ENCODE measurements around the gene C5.

The C5 gene

DNA sequence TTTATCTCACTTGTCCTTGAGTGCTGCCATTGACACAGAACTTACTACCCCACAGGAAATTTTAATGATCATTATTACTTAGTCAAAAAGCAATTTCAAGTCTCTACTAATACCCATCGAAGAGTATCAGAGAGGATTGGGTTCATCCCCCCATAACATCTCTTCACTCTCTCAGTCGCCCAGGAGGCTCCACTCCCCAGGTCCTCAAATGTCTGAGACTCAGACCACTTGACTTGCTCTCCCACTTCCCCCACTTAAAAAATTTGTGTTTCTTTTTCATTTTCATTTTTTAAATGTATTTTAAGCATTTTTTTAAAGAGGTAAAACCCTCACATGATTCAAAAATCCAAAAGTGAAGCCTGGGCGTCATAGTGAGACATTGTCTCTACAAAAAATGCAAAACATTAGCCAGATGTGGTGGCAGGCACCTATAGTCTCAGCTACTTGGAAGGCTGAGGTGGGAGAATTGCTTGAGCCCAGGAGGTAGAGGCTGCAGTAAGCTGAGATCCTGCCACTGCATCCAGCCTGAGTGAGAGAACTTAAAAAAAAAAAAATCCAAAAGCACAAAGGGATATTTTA, 66.7 kb downstream of the C5 start:
- H3K9ac ChIP-seq (ENCODE audit: low read length): no peak overlapping the region
- no peaks in the 10 kb centered on the region for H3K79me2 ChIP-seq (ENCODE audit: insufficient read depth, low read length)
- H3K27me3 ChIP-seq (ENCODE audit: insufficient read depth, low read length): no peaks in the 10 kb centered on the region
- H3K4me2 ChIP-seq (ENCODE audit: low read length): no peak overlapping the region
- TF ChIP-seq, protein P1, sequence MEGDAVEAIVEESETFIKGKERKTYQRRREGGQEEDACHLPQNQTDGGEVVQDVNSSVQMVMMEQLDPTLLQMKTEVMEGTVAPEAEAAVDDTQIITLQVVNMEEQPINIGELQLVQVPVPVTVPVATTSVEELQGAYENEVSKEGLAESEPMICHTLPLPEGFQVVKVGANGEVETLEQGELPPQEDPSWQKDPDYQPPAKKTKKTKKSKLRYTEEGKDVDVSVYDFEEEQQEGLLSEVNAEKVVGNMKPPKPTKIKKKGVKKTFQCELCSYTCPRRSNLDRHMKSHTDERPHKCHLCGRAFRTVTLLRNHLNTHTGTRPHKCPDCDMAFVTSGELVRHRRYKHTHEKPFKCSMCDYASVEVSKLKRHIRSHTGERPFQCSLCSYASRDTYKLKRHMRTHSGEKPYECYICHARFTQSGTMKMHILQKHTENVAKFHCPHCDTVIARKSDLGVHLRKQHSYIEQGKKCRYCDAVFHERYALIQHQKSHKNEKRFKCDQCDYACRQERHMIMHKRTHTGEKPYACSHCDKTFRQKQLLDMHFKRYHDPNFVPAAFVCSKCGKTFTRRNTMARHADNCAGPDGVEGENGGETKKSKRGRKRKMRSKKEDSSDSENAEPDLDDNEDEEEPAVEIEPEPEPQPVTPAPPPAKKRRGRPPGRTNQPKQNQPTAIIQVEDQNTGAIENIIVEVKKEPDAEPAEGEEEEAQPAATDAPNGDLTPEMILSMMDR (IDR thresholded peaks at IDR 0.05; ENCODE audit: low read length): no peak
- TF ChIP-seq EZH2 (IDR thresholded peaks at IDR 0.05; ENCODE audit: borderline replicate concordance, low read length): no peak
- H3K4me1 ChIP-seq (ENCODE audit: insufficient read depth, low read length, severe bottlenecking): no peaks in the 10 kb centered on the region
- no peaks in the 10 kb centered on the region for H4K20me1 ChIP-seq (ENCODE audit: insufficient read depth, low read length)
- H3K9me2 ChIP-seq (ENCODE audit: low read depth, low read length): no peaks in the 10 kb centered on the region
- no peak overlapping the region for H3K4me3 ChIP-seq (ENCODE audit: low read depth, low read length, poor library complexity, severe bottlenecking)
- no peaks in the 10 kb centered on the region for H3K9me3 ChIP-seq (ENCODE audit: low read length)
- H2AFZ ChIP-seq (ENCODE audit: low read length): no peak overlapping the region
- no peak overlapping the region for H3K27ac ChIP-seq (ENCODE audit: low read depth, low read length, poor library complexity, severe bottlenecking)
- no peaks in the 10 kb centered on the region for H3F3A ChIP-seq (ENCODE audit: insufficient read depth, low read length)
- no peaks in the 10 kb centered on the region for H3K36me3 ChIP-seq (ENCODE audit: insufficient read depth, low read length)

DNA sequence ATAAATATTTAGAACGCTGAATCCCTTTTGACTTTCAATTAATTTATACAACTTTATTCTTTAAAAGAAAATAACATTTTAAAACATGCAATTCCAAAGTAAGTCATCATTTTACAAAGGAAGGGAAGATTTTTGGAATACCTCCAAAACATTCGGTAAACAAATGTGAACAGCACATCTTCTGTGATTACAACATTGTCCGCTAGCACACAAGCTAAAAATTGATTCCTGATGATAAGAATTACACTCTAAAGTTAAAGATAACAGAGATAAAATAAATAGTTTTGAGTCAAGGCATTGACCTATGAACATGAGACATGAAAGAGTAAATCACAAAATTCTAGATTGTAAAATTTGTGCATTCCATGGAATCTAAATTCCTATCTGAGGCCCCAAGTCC, 67.2 kb downstream of the C5 start:
- Histone ChIP-seq H3K9ac (ENCODE audit: low read length) (no peak overlapping the region), H3K36me3 (ENCODE audit: insufficient read depth, low read length) (no peaks in the 10 kb centered on the region), H3K4me2 (ENCODE audit: low read length) (no peak overlapping the region), H3K9me2 (ENCODE audit: low read depth, low read length) (no peaks in the 10 kb centered on the region), H3K4me1 (ENCODE audit: insufficient read depth, low read length, severe bottlenecking) (no peaks in the 10 kb centered on the region), H3K79me2 (ENCODE audit: insufficient read depth, low read length) (no peaks in the 10 kb centered on the region), H3K9me3 (ENCODE audit: low read length) (no peaks in the 10 kb centered on the region), H4K20me1 (ENCODE audit: insufficient read depth, low read length) (no peaks in the 10 kb centered on the region), H3F3A (ENCODE audit: insufficient read depth, low read length) (no peaks in the 10 kb centered on the region), H2AFZ (ENCODE audit: low read length) (no peak overlapping the region), H3K27ac (ENCODE audit: low read depth, low read length, poor library complexity, severe bottlenecking) (no peak overlapping the region), H3K27me3 (ENCODE audit: insufficient read depth, low read length) (no peaks in the 10 kb centered on the region), H3K4me3 (ENCODE audit: low read depth, low read length, poor library complexity, severe bottlenecking) (no peak overlapping the region)
- TF ChIP-seq, protein P1 (IDR thresholded peaks at IDR 0.05; ENCODE audit: low read length): no peak
- TF ChIP-seq EZH2 (IDR thresholded peaks at IDR 0.05; ENCODE audit: borderline replicate concordance, low read length): no peak

DNA sequence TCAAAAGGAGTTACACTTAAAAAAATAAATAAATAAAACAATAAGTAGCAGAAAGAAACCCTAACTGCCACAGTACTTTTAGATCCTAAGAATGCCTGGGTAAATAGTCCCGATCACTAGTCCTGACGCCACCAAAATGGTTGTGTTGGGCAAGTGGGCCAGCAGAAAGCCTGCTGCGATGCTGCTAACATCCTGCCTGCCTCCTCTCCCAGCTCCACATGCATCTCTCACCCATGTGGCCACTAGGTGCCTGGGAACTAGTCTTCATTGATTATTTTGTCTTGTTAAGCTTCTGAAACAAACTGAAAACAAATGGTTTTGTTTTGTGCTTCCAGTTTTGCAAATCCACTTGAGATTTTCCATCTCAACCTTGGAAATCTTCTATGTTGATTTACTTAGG, 69.1 kb downstream of the C5 start:
- H3K27ac ChIP-seq (ENCODE audit: low read depth, low read length, poor library complexity, severe bottlenecking): no peak overlapping the region
- no peak for TF ChIP-seq EZH2 (IDR thresholded peaks at IDR 0.05; ENCODE audit: borderline replicate concordance, low read length)
- TF ChIP-seq, protein P1 (IDR thresholded peaks at IDR 0.05; ENCODE audit: low read length): no peak
- H3K9me3 ChIP-seq (ENCODE audit: low read length): no peaks in the 10 kb centered on the region
- no peaks in the 10 kb centered on the region for H3F3A ChIP-seq (ENCODE audit: insufficient read depth, low read length)
- H3K27me3 ChIP-seq (ENCODE audit: insufficient read depth, low read length): no peaks in the 10 kb centered on the region
- no peaks in the 10 kb centered on the region for H3K9me2 ChIP-seq (ENCODE audit: low read depth, low read length)
- H3K4me2 ChIP-seq (ENCODE audit: low read length): no peak overlapping the region
- H3K36me3 ChIP-seq (ENCODE audit: insufficient read depth, low read length): no peaks in the 10 kb centered on the region
- H3K79me2 ChIP-seq (ENCODE audit: insufficient read depth, low read length): no peaks in the 10 kb centered on the region
- no peak overlapping the region for H3K9ac ChIP-seq (ENCODE audit: low read length)
- no peak overlapping the region for H2AFZ ChIP-seq (ENCODE audit: low read length)
- H3K4me3 ChIP-seq (ENCODE audit: low read depth, low read length, poor library complexity, severe bottlenecking): no peak overlapping the region
- H4K20me1 ChIP-seq (ENCODE audit: insufficient read depth, low read length): no peaks in the 10 kb centered on the region
- no peaks in the 10 kb centered on the region for H3K4me1 ChIP-seq (ENCODE audit: insufficient read depth, low read length, severe bottlenecking)

All from OCI-LY1 (cell line).